Esophagus squamous epithelium (tissue), 5 donors: ENCODE data around the gene DIAPH3. TPM values are rescaled to one million over a fixed set of nuclear protein-coding genes. Genes with fewer than 3 reads are reported as not detected.

Experiments
- DNase-seq: peaks from one replicate; lab custom pipeline; 2025; lab: John Stamatoyannopoulos, UW
- H3K27ac ChIP-seq, 4 donors: fragments of 200-600 bp; sonication (generic); one replicate each; pipeline ENCODE4 v1.5.1; 2016 to 2019; ENCODE audit warnings: mild to moderate bottlenecking in 1 of 4
- H3K27me3 ChIP-seq, 4 donors: fragments of 200-600 bp; sonication (generic); 1 replicate in 3 of 4; 2 replicates in 1 of 4; pipeline versions ENCODE4 v1.5.1 to v1.6.0; 2017 to 2021; ENCODE audit warnings: antibody characterized with exemption in 1 of 4
- H3K36me3 ChIP-seq, 3 donors: fragments of 200-600 bp; sonication (generic); one replicate each; pipeline ENCODE4 v1.5.1; 2016 to 2019
- H3K4me1 ChIP-seq, 3 donors: fragments of 200-600 bp; sonication (generic); one replicate each; pipeline ENCODE4 v1.5.1; 2017 to 2019
- H3K4me3 ChIP-seq, 4 donors: fragments of 200-600 bp; sonication (generic); 1 replicate in 3 of 4; 2 replicates in 1 of 4; pipeline ENCODE4 v1.5.1; 2016 to 2019; ENCODE audit warnings: mild to moderate bottlenecking in 2 of 4, moderate library complexity in 1 of 4
- H3K9me3 ChIP-seq, 3 donors: fragments of 200-600 bp; sonication (generic); one replicate each; pipeline ENCODE4 v1.5.1; 2016 to 2019
- CTCF ChIP-seq, 6 experiments: fragments of 450-650 bp in 4 of 6; fragments of 200-600 bp in 2 of 6; sonication (generic) in 2 of 6; IDR thresholded peaks; one replicate each; pipeline ENCODE4 v1.5.1; 2016 to 2019; ENCODE audit warnings: antibody characterized with exemption in 6 of 6, mild to moderate bottlenecking in 4 of 6, moderate library complexity in 4 of 6
- POLR2A ChIP-seq, 4 donors: fragments of 450-650 bp; IDR thresholded peaks; one replicate each; pipeline ENCODE4 v1.6.1; 2017; ENCODE audit warnings: antibody characterized with exemption in 4 of 4, mild to moderate bottlenecking in 4 of 4, moderate library complexity in 3 of 4
- WGBS, 2 donors: methylation state at CpG; one replicate each; pipeline ENCODE4 v1.1.5; 2018; 5-methylcytosine and 5-hydroxymethylcytosine counted together
- intact Hi-C: fragments of 100-400 bp; cut with DNase I; formaldehyde crosslinking; loops from one replicate; pipeline ENCODE4 v1.15.0; 2022
- total RNA-seq, 4 donors: library from RNA; depleted of rRNA; stranded (reverse); fragments of >200 nt; gene quantifications; one replicate each; pipeline ENCODE4 v1.1.0, GENCODE V29; 2016
- donor health status: DM: yes; HTN: yes; CAD: no.

The DIAPH3 gene
- total RNA-seq, 4 donors from 2014 or later: 2.2 to 11.1 (median 4.0) TPM

GRCh38 chr13:59734393-59734792 lies 429.3 kb downstream of the DIAPH3 start:
- Histone ChIP-seq H3K27ac (no peak overlapping the region), H3K4me3 (no peak overlapping the region), H3K27me3 (no peaks in the 10 kb centered on the region), H3K36me3 (no peaks in the 10 kb centered on the region), H3K4me1 (no peaks in the 10 kb centered on the region), H3K9me3 (no peaks in the 10 kb centered on the region)
- no peak for DNase-seq
- intact Hi-C loops: no loop called here
- 51 to 53% methylated on average over 6 of the region's 6 CpGs for WGBS, 2 donors
- TF ChIP-seq POLR2A (IDR thresholded peaks at IDR 0.05): no peak
- no peak for TF ChIP-seq CTCF (IDR thresholded peaks at IDR 0.05)

GRCh38 chr13:59733744-59734143 lies 430.0 kb downstream of the DIAPH3 start:
- 92 to 94% methylated on average over 2 of the region's 2 CpGs for WGBS, 2 donors
- Histone ChIP-seq H3K36me3 (no peaks in the 10 kb centered on the region), H3K9me3 (no peaks in the 10 kb centered on the region), H3K4me1 (no peaks in the 10 kb centered on the region), H3K27me3 (no peaks in the 10 kb centered on the region), H3K27ac (no peak overlapping the region), H3K4me3 (no peak overlapping the region)
- DNase-seq: no peak
- intact Hi-C loops: no loop called here
- TF ChIP-seq POLR2A (IDR thresholded peaks at IDR 0.05) (no peak), CTCF (IDR thresholded peaks at IDR 0.05) (no peak)

GRCh38 chr13:59730026-59730425 lies 433.7 kb downstream of the DIAPH3 start:
- Histone ChIP-seq H3K4me1 (no peaks in the 10 kb centered on the region), H3K9me3 (no peaks in the 10 kb centered on the region), H3K36me3 (no peaks in the 10 kb centered on the region), H3K4me3 (no peak overlapping the region), H3K27me3 (no peaks in the 10 kb centered on the region), H3K27ac (no peak overlapping the region)
- intact Hi-C loops: no loop called here
- no peak for DNase-seq
- WGBS, 2 donors: 85% methylated on average over 3 of the region's 3 CpGs
- TF ChIP-seq CTCF (IDR thresholded peaks at IDR 0.05): no peak
- TF ChIP-seq POLR2A (IDR thresholded peaks at IDR 0.05): no peak

GRCh38 chr13:59728896-59729545 lies 434.7 kb downstream of the DIAPH3 start:
- WGBS, 2 donors: 82% methylated on average over 3 of the region's 3 CpGs
- no peak for TF ChIP-seq POLR2A (IDR thresholded peaks at IDR 0.05)
- TF ChIP-seq CTCF (IDR thresholded peaks at IDR 0.05): no peak
- Histone ChIP-seq H3K27ac (no peak overlapping the region), H3K4me1 (no peaks in the 10 kb centered on the region), H3K9me3 (no peaks in the 10 kb centered on the region), H3K4me3 (no peak overlapping the region), H3K27me3 (no peaks in the 10 kb centered on the region), H3K36me3 (no peaks in the 10 kb centered on the region)
- no peak for DNase-seq
- intact Hi-C loops: no loop called here

GRCh38 chr13:59721926-59722910 lies 441.5 kb downstream of the DIAPH3 start:
- TF ChIP-seq POLR2A (IDR thresholded peaks at IDR 0.05) (no peak), CTCF (IDR thresholded peaks at IDR 0.05) (no peak)
- Histone ChIP-seq H3K36me3 (no peaks in the 10 kb centered on the region), H3K9me3 (no peaks in the 10 kb centered on the region), H3K4me3 (no peak overlapping the region), H3K4me1 (no peaks in the 10 kb centered on the region), H3K27ac (no peak overlapping the region), H3K27me3 (no peaks in the 10 kb centered on the region)
- intact Hi-C loops: no loop called here
- 81 to 84% methylated on average over 6 of the region's 6 CpGs for WGBS, 2 donors
- DNase-seq: no peak
